Large intestine (tissue), 3 donors: ENCODE measurements around the gene AP3B1. TPM values are rescaled to one million over a fixed set of nuclear protein-coding genes. Genes with fewer than 3 reads are reported as not detected.

ENCODE experiments used
- DNase-seq, 2 donors: peaks; one replicate each; pipeline versions ENCODE4 v3.0.0 to v3.0.0-alpha.2; 2013
- H3K27ac ChIP-seq: one replicate; pipeline ENCODE4 v1.5.1; 2013; ENCODE audit warnings: low read length
- H3K27me3 ChIP-seq: 2 replicates; pipeline ENCODE4 v1.6.1; 2013; ENCODE audit warnings: low read length; ENCODE audit not compliant: control insufficient read depth, insufficient read depth
- H3K36me3 ChIP-seq: 2 replicates; pipeline ENCODE4 v1.6.1; 2013; ENCODE audit warnings: low read length; ENCODE audit not compliant: control insufficient read depth, insufficient read depth
- H3K4me1 ChIP-seq: one replicate; pipeline ENCODE4 v1.6.1; 2013; ENCODE audit warnings: low read length; ENCODE audit not compliant: control insufficient read depth, insufficient read depth
- H3K4me3 ChIP-seq: one replicate; pipeline ENCODE4 v1.5.1; 2013; ENCODE audit warnings: low read length
- H3K9me3 ChIP-seq: one replicate; pipeline ENCODE4 v1.6.1; 2013; ENCODE audit warnings: mild to moderate bottlenecking, low read depth, low read length, moderate library complexity; ENCODE audit not compliant: control insufficient read depth
- WGBS: methylation state at CpG from one replicate; pipeline ENCODE4 v1.1.5; 2013; ENCODE audit warnings: low lambda C conversion rate; ENCODE audit not compliant: insufficient coverage; 5-methylcytosine and 5-hydroxymethylcytosine counted together
- polyA plus RNA-seq: library from polyadenylated mRNA; unstranded; fragments of 120-200 nt; gene quantifications from one replicate; pipeline ENCODE4 v1.2.1, GENCODE V29; 2013

Gene AP3B1
- polyA plus RNA-seq, 1 donor: 33.9 TPM

- no peak overlapping the region for H3K4me3 ChIP-seq
- WGBS: no CpG with 5 or more reads among the region's 3 CpGs
- H3K36me3 ChIP-seq: peaks cover 13% of the 10 kb centered on the region
- no peak for DNase-seq
- no peaks in the 10 kb centered on the region for H3K27me3 ChIP-seq
- H3K9me3 ChIP-seq: no peaks in the 10 kb centered on the region
- no peak overlapping the region for H3K27ac ChIP-seq
- H3K4me1 ChIP-seq: no peaks in the 10 kb centered on the region
Observed at GRCh38 chr5:77996943-77997342, 297.6 kb downstream of the AP3B1 start.

GRCh38 chr5:77995793-77996409, 298.6 kb downstream of the AP3B1 start:
- 100% methylated on average over 2 of the region's 12 CpGs for WGBS
- H3K27ac ChIP-seq: no peak overlapping the region
- no peaks in the 10 kb centered on the region for H3K9me3 ChIP-seq
- no peaks in the 10 kb centered on the region for H3K4me1 ChIP-seq
- peaks cover 13% of the 10 kb centered on the region for H3K36me3 ChIP-seq
- H3K4me3 ChIP-seq: no peak overlapping the region
- DNase-seq: no peak
- H3K27me3 ChIP-seq: no peaks in the 10 kb centered on the region

- Histone ChIP-seq H3K4me3 (no peak overlapping the region), H3K27ac (no peak overlapping the region), H3K36me3 (peaks cover 13% of the 10 kb centered on the region), H3K9me3 (no peaks in the 10 kb centered on the region), H3K4me1 (no peaks in the 10 kb centered on the region), H3K27me3 (no peaks in the 10 kb centered on the region)
- DNase-seq: no peak
- WGBS: 88% methylated on average over 3 of the region's 3 CpGs
Observed at GRCh38 chr5:77994943-77995342, 299.6 kb downstream of the AP3B1 start.

GRCh38 chr5:77993855-77994318, 300.6 kb downstream of the AP3B1 start:
- no peak overlapping the region for H3K27ac ChIP-seq
- H3K4me1 ChIP-seq: no peaks in the 10 kb centered on the region
- no peak overlapping the region for H3K4me3 ChIP-seq
- no peak for DNase-seq
- no peaks in the 10 kb centered on the region for H3K27me3 ChIP-seq
- H3K36me3 ChIP-seq: peaks cover 10% of the 10 kb centered on the region
- WGBS: no CpG with 5 or more reads among the region's 10 CpGs
- no peaks in the 10 kb centered on the region for H3K9me3 ChIP-seq

GRCh38 chr5:77993141-77993854, 301.2 kb downstream of the AP3B1 start:
- H3K36me3 ChIP-seq: peaks cover 6% of the 10 kb centered on the region
- H3K27ac ChIP-seq: no peak overlapping the region
- WGBS: 76% methylated on average over 4 of the region's 17 CpGs
- no peaks in the 10 kb centered on the region for H3K27me3 ChIP-seq
- no peak for DNase-seq
- H3K4me3 ChIP-seq: no peak overlapping the region
- H3K9me3 ChIP-seq: no peaks in the 10 kb centered on the region
- H3K4me1 ChIP-seq: no peaks in the 10 kb centered on the region

GRCh38 chr5:77991084-77991483, 303.4 kb downstream of the AP3B1 start:
- no peaks in the 10 kb centered on the region for H3K27me3 ChIP-seq
- H3K4me1 ChIP-seq: no peaks in the 10 kb centered on the region
- no peaks in the 10 kb centered on the region for H3K9me3 ChIP-seq
- DNase-seq: no peak
- no peak overlapping the region for H3K4me3 ChIP-seq
- H3K27ac ChIP-seq: no peak overlapping the region
- H3K36me3 ChIP-seq: peaks cover 6% of the 10 kb centered on the region
- no CpG with 5 or more reads among the region's 5 CpGs for whole genome bisulfite sequencing

GRCh38 chr5:77990020-77990419, 304.5 kb downstream of the AP3B1 start:
- no peaks in the 10 kb centered on the region for H3K4me1 ChIP-seq
- H3K4me3 ChIP-seq: no peak overlapping the region
- no peaks in the 10 kb centered on the region for H3K27me3 ChIP-seq
- peaks cover 6% of the 10 kb centered on the region for H3K36me3 ChIP-seq
- WGBS: no CpG with 5 or more reads among the region's 3 CpGs
- DNase-seq: no peak
- no peaks in the 10 kb centered on the region for H3K9me3 ChIP-seq
- H3K27ac ChIP-seq: no peak overlapping the region

GRCh38 chr5:77987988-77988387, 306.5 kb downstream of the AP3B1 start:
- H3K27me3 ChIP-seq: no peaks in the 10 kb centered on the region
- H3K4me1 ChIP-seq: no peaks in the 10 kb centered on the region
- no peak for DNase-seq
- no peak overlapping the region for H3K27ac ChIP-seq
- 100% methylated on average over 2 of the region's 19 CpGs for WGBS
- H3K36me3 ChIP-seq: peaks cover 5% of the 10 kb centered on the region
- no peak overlapping the region for H3K4me3 ChIP-seq
- H3K9me3 ChIP-seq: no peaks in the 10 kb centered on the region

GRCh38 chr5:77987331-77987730, 307.2 kb downstream of the AP3B1 start:
- no peaks in the 10 kb centered on the region for H3K4me1 ChIP-seq
- H3K4me3 ChIP-seq: no peak overlapping the region
- peaks cover under 1% of the 10 kb centered on the region for H3K36me3 ChIP-seq
- no peak for DNase-seq
- H3K9me3 ChIP-seq: no peaks in the 10 kb centered on the region
- WGBS: no CpG with 5 or more reads among the region's 5 CpGs
- H3K27me3 ChIP-seq: no peaks in the 10 kb centered on the region
- no peak overlapping the region for H3K27ac ChIP-seq

GRCh38 chr5:77986261-77986660, 308.2 kb downstream of the AP3B1 start:
- Histone ChIP-seq H3K9me3 (no peaks in the 10 kb centered on the region), H3K36me3 (no peaks in the 10 kb centered on the region), H3K4me3 (no peak overlapping the region), H3K4me1 (no peaks in the 10 kb centered on the region), H3K27me3 (peaks cover 3% of the 10 kb centered on the region), H3K27ac (no peak overlapping the region)
- no CpG with 5 or more reads among the region's 6 CpGs for WGBS
- DNase-seq: no peak

GRCh38 chr5:77985247-77985646, 309.3 kb downstream of the AP3B1 start:
- Histone ChIP-seq H3K27me3 (peaks cover 3% of the 10 kb centered on the region), H3K27ac (no peak overlapping the region), H3K9me3 (no peaks in the 10 kb centered on the region), H3K36me3 (no peaks in the 10 kb centered on the region), H3K4me3 (no peak overlapping the region), H3K4me1 (no peaks in the 10 kb centered on the region)
- no CpG with 5 or more reads among the region's 3 CpGs for WGBS
- DNase-seq: no peak
